HepG2 (cell line): ENCODE measurements around the gene GARIN3. TPM values are rescaled to one million over a fixed set of nuclear protein-coding genes. Genes with fewer than 3 reads are reported as not detected.

Source experiments
- GFI1 ChIP-seq: sonication (generic); formaldehyde crosslinking; IDR thresholded peaks from 2 replicates; pipeline ENCODE4 v1.5.0; 2020; ENCODE audit warnings: missing genetic modification reagents, mild to moderate bottlenecking, borderline replicate concordance
- GMEB1 ChIP-seq: sonication (generic); formaldehyde crosslinking; IDR thresholded peaks from 2 replicates; pipeline ENCODE4 v1.5.1; 2020; ENCODE audit warnings: missing genetic modification reagents, mild to moderate bottlenecking, borderline replicate concordance
- HNF4G ChIP-seq, 2 experiments: sonication (generic) in 1 of 2; formaldehyde crosslinking in 1 of 2; IDR thresholded peaks; 2 replicates each; pipeline versions ENCODE4 v1.4.0 to v1.6.1; 2011 to 2020; ENCODE audit warnings: borderline replicate concordance in 2 of 2, low read depth in 2 of 2, mild to moderate bottlenecking in 2 of 2, low read length in 1 of 2, missing genetic modification reagents in 1 of 2, moderate library complexity in 1 of 2
- HNRNPLL ChIP-seq: fragments of 200-400 bp; formaldehyde crosslinking; IDR thresholded peaks from 2 replicates; pipeline ENCODE4 v1.6.1; 2017; ENCODE audit warnings: mild to moderate bottlenecking, low read depth, low read length; ENCODE audit not compliant: poor library complexity, severe bottlenecking
- SKIL ChIP-seq: sonication (generic); formaldehyde crosslinking; IDR thresholded peaks from 2 replicates; pipeline ENCODE4 v1.8.0; 2022; ENCODE audit warnings: missing genetic modification reagents, mild to moderate bottlenecking, moderate library complexity, borderline replicate concordance
- TGIF2 ChIP-seq: IDR thresholded peaks from 2 replicates; pipeline ENCODE4 v1.6.1; 2016; ENCODE audit warnings: control low read depth, missing compliant biosample characterization
- ZNF615 ChIP-seq: sonication (generic); formaldehyde crosslinking; IDR thresholded peaks from 2 replicates; pipeline ENCODE4 v1.5.0; 2020; ENCODE audit warnings: mild to moderate bottlenecking, missing genetic modification reagents, borderline replicate concordance
- ZNF687 ChIP-seq: sonication (generic); formaldehyde crosslinking; IDR thresholded peaks from 2 replicates; pipeline ENCODE4 v1.5.1; 2020; ENCODE audit warnings: mild to moderate bottlenecking, missing genetic modification reagents, moderate library complexity
- ZNF841 ChIP-seq: sonication (generic); formaldehyde crosslinking; IDR thresholded peaks from 2 replicates; pipeline ENCODE4 v1.8.1; 2023; ENCODE audit warnings: missing genetic modification reagents, borderline replicate concordance
- polyA plus RNA-seq, 8 experiments: library from polyadenylated mRNA; depleted of rRNA in 3 of 8; stranded (reverse) in 7 of 8; unstranded in 1 of 8; fragments of >200 nt; fragmentation: Illumina TruSeq in 4 of 8; extraction: Trizol in 4 of 8; gene quantifications; 2 replicates each; pipeline versions ENCODE4 v1.2.1 to v1.2.3, GENCODE V29; 2011 to 2016; ENCODE audit warnings: low read depth in 4 of 8, missing spikeins in 1 of 8, mixed read lengths in 1 of 8; ENCODE audit not compliant: insufficient read depth in 1 of 8
- total RNA-seq, 5 experiments: library from RNA; depleted of rRNA; stranded (reverse); fragments of >200 nt; fragmentation: Illumina TruSeq; extraction: Trizol; gene quantifications; 2 replicates each; pipeline ENCODE4 v1.2.3, GENCODE V29; 2016; ENCODE audit warnings: low read depth in 1 of 5
- TF ChIP-seq, protein P1 (sequence below): sonication (generic); formaldehyde crosslinking; IDR thresholded peaks from 2 replicates; pipeline ENCODE4 v1.5.1; 2020; ENCODE audit warnings: mild to moderate bottlenecking, missing genetic modification reagents

GARIN3 gene
- total and polyA plus RNA-seq, 2 of the 13 experiments (the other 11 are each of a cell fraction or from before 2014, with no cell fraction given) = not detected

DNA sequence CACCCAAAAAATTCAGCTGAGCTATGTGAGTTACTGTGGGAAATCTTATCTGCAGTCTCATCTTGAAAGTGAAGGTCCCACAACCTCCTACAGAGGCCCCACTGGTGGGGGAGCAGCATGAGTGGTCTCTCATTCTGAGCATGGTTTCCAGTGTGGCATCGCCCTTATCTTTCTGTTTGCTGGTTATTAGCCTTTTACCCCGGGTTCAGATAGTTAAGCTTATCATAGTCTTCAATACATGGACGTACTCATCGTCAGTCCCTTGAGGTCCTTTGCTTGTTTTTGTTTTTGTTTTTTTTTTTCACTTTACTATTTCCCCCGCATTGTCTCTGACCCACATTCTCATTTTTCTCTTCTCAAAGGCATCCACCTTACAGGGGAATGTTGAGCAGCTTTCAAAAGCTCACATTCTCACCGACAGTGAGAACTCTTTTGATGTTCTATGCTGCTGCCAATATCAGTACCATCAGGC is 49.5 kb downstream of the GARIN3 start (continued):
- no peak for TF ChIP-seq GFI1 (CRISPR knock-in tag)
- no peak for TF ChIP-seq TGIF2
- no peak for TF ChIP-seq ZNF687 (CRISPR knock-in tag)
- TF ChIP-seq, protein P1, sequence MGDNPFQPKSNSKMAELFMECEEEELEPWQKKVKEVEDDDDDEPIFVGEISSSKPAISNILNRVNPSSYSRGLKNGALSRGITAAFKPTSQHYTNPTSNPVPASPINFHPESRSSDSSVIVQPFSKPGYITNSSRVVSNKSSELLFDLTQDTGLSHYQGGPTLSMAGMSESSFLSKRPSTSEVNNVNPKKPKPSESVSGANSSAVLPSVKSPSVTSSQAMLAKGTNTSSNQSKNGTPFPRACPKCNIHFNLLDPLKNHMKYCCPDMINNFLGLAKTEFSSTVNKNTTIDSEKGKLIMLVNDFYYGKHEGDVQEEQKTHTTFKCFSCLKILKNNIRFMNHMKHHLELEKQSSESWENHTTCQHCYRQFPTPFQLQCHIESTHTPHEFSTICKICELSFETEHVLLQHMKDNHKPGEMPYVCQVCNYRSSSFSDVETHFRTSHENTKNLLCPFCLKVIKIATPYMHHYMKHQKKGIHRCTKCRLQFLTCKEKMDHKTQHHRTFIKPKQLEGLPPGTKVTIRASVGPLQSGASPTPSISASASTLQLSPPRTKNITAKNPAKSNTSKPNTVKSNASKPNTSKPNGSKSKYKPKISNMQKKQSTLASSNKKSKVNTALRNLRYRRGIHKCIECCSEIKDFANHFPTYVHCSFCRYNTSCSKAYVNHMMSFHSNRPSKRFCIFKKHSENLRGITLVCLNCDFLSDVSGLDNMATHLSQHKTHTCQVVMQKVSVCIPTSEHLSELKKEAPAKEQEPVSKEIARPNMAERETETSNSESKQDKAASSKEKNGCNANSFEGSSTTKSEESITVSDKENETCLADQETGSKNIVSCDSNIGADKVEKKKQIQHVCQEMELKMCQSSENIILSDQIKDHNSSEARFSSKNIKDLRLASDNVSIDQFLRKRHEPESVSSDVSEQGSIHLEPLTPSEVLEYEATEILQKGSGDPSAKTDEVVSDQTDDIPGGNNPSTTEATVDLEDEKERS (CRISPR knock-in tag) = no peak
- no peak for TF ChIP-seq GMEB1
- TF ChIP-seq ZNF841 = no peak
- TF ChIP-seq HNRNPLL = no peak
- no peak for TF ChIP-seq SKIL (CRISPR knock-in tag)
- TF ChIP-seq ZNF615 (CRISPR knock-in tag) = no peak
- no peak for TF ChIP-seq HNF4G (IDR thresholded peaks at IDR 0.05; ENCODE audit: borderline replicate concordance, low read depth, low read length)
- TF ChIP-seq HNF4G (CRISPR knock-in tag; IDR thresholded peaks at IDR 0.05; ENCODE audit: borderline replicate concordance, low read depth) = no peak
